Tibial artery (tissue), 4 donors: ENCODE measurements around the gene TXLNA.

Experiments used
- DNase-seq, 2 donors: peaks; one replicate each; pipeline ENCODE4 v3.0.0-alpha.2; 2019
- H3K27ac ChIP-seq, 2 donors: fragments of 200-600 bp; sonication (generic) in 1 of 2; 1 replicate in 1 of 2; 2 replicates in 1 of 2; pipeline ENCODE4 v1.5.1; 2018 to 2019; ENCODE audit warnings: mild to moderate bottlenecking in 1 of 2
- H3K27me3 ChIP-seq, 2 donors: fragments of 200-600 bp; sonication (generic) in 1 of 2; one replicate each; pipeline versions ENCODE4 v1.5.1 to v1.6.0; 2016 to 2019
- H3K36me3 ChIP-seq, 3 donors: fragments of 200-600 bp; sonication (generic) in 2 of 3; one replicate each; pipeline ENCODE4 v1.5.1; 2016 to 2019; ENCODE audit warnings: mild to moderate bottlenecking in 2 of 3
- H3K4me1 ChIP-seq, 4 donors: fragments of 200-600 bp; sonication (generic) in 2 of 4; 1 replicate in 3 of 4; 2 replicates in 1 of 4; pipeline ENCODE4 v1.5.1; 2016 to 2019
- H3K4me3 ChIP-seq, 2 donors: fragments of 200-600 bp; sonication (generic) in 1 of 2; 1 replicate in 1 of 2; 2 replicates in 1 of 2; pipeline ENCODE4 v1.5.1; 2018 to 2019; ENCODE audit warnings: mild to moderate bottlenecking in 2 of 2
- H3K9me3 ChIP-seq, 3 donors: fragments of 200-600 bp; sonication (generic) in 1 of 3; one replicate each; pipeline ENCODE4 v1.5.1; 2016 to 2019
- CTCF ChIP-seq, 2 experiments: fragments of 200-600 bp in 1 of 2; fragments of 450-650 bp in 1 of 2; IDR thresholded peaks; one replicate each; pipeline ENCODE4 v1.5.1; 2017 to 2019; ENCODE audit warnings: antibody characterized with exemption in 2 of 2, mild to moderate bottlenecking in 1 of 2, moderate library complexity in 1 of 2
- intact Hi-C: fragments of 100-400 bp; cut with DNase I; formaldehyde crosslinking; loops from one replicate; pipeline ENCODE4 v1.15.0; 2023; ENCODE audit warnings: low total_unique reads

The TXLNA gene

GRCh38 chr1:32224285-32224684 lies 44.8 kb downstream of the TXLNA start:
- Histone ChIP-seq H3K9me3 (no peaks in the 10 kb centered on the region), H3K36me3 (peaks cover 38 to 62% (median 55%) of the 10 kb centered on the region in 3 donors), H3K27me3 (no peaks in the 10 kb centered on the region), H3K4me3 (no peak overlapping the region), H3K27ac (no peak overlapping the region), H3K4me1 (peaks cover 0 to 34% (median 28%) of the 10 kb centered on the region in 4 donors)
- intact Hi-C loops: loop anchor here (5.0 kb wide), 1 partner anchor 68 kb away; the partner anchor contains the start of gene HDAC1
- TF ChIP-seq CTCF (IDR thresholded peaks at IDR 0.05): no peak
- DNase-seq: no peak

DNA sequence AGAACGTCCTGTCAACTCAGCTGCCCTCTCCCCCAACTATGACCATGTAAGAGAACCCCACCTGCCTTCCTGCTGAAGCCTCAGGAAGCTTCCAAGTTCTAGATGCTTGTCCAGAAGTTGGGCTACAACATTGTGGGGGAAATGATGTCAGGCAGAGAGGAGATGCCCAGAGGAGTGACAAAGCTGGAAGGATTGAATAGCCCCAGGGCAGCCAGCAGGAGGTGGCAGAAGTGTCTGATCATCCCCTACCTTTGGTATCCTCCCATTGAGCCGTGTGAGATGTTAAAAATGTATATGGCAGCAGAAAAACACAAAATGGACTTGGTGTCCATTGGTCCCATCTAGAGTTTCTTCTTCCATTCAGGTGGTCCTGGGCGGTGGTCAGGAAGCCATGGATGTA lies 49.3 kb downstream of the TXLNA start:
- DNase-seq: no peak
- Histone ChIP-seq H3K27me3 (no peaks in the 10 kb centered on the region), H3K27ac (no peak overlapping the region), H3K9me3 (no peaks in the 10 kb centered on the region), H3K4me1 (peaks cover 0 to 7% (median 4%) of the 10 kb centered on the region in 4 donors), H3K36me3 (peaks cover 64 to 100% (median 84%) of the 10 kb centered on the region in 3 donors), H3K4me3 (no peak overlapping the region)
- intact Hi-C loops: no loop called here
- TF ChIP-seq CTCF (IDR thresholded peaks at IDR 0.05): no peak

- TF ChIP-seq CTCF (IDR thresholded peaks at IDR 0.05): no peak
- Histone ChIP-seq H3K27me3 (no peaks in the 10 kb centered on the region), H3K27ac (no peak overlapping the region), H3K36me3 (peaks cover 45 to 87% (median 62%) of the 10 kb centered on the region in 3 donors), H3K4me1 (no peaks in the 10 kb centered on the region), H3K4me3 (no peak overlapping the region), H3K9me3 (no peaks in the 10 kb centered on the region)
- DNase-seq: no peak
- intact Hi-C loops: loop anchor here (10.0 kb wide), 1 partner anchor 47 kb away; no protein-coding TSS in a partner anchor
Observed at GRCh38 chr1:32231843-32232432, 52.5 kb downstream of the TXLNA start.

DNA sequence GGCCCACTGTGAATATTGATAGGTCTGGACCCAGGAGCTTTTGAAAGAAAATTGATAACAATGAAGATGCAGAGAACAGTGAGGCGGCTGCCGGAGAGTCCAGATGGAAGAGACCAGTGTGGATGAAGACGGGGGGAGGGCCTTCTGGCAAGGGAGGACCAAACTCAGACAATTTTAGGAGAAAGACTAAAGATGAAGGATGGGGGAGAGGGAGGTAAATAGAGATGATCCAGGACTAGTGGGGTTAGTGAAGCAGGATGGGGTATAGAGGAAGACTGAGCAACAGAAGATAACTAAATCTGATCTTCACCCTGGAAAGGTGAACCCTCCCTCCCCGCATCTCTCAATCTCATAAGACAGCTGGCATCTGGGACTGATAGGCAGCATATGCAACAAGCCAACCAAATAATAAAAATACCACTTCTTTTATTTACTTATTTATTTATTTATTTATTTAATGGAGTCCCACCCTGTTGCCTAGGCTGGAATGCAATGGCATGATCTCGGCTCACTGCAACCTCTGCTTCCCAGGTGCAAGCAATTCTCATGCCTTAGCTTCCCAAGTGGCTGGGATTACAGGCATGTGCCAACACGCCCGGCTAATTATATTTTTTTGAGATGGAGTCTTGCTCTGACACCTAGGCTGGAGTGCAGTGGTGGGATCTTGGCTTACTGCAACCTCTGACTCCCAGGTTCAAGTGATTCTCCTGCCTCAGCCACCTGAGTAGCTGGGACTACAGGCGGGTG lies 53.3 kb downstream of the TXLNA start:
- Histone ChIP-seq H3K36me3 (peaks cover 42 to 79% (median 54%) of the 10 kb centered on the region in 3 donors), H3K27ac (no peak overlapping the region), H3K27me3 (no peaks in the 10 kb centered on the region), H3K9me3 (no peaks in the 10 kb centered on the region), H3K4me3 (no peak overlapping the region), H3K4me1 (no peaks in the 10 kb centered on the region)
- DNase-seq: no peak
- intact Hi-C loops: loop anchor here (10.0 kb wide), 1 partner anchor 48 kb away; no protein-coding TSS in a partner anchor
- TF ChIP-seq CTCF (IDR thresholded peaks at IDR 0.05): no peak

DNA sequence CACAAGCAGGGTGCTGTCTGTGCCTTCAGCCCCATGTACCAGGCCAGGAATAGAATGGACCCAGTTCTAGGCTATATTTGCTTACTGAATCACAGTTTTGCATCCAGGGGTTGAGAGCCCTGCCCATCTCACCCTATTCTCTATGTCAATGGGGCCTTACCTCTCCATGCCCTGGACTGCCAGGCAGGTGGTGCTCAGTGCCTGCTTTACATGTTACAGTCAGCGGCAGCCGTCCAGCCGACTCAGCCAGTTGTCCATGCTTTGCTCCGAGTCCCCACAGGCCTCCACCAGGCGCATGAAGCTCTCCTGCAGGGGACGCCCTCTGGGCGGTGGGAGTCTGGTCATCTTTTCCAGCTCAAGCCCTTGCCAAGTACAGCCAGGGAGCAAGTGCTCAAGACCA lies 55.3 kb downstream of the TXLNA start:
- no peak for TF ChIP-seq CTCF (IDR thresholded peaks at IDR 0.05)
- no peak overlapping the region for H3K4me3 ChIP-seq
- H3K27ac ChIP-seq: no peak overlapping the region

More for the DNA sequence above, 55.3 kb downstream of the TXLNA start:
- intact Hi-C loops: loop anchor here (10.0 kb wide), 1 partner anchor 50 kb away; no protein-coding TSS in a partner anchor
- no peaks in the 10 kb centered on the region for H3K27me3 ChIP-seq
- H3K9me3 ChIP-seq: no peaks in the 10 kb centered on the region
- DNase-seq: no peak
- peaks cover 21 to 58% (median 33%) of the 10 kb centered on the region in 3 donors for H3K36me3 ChIP-seq
- H3K4me1 ChIP-seq: peaks cover 0 to 7% (median 4%) of the 10 kb centered on the region in 4 donors
